GOT3 (cell line): ENCODE measurements around the gene NLRP13.

Experiments used
- DNase-seq: peaks from one replicate; lab custom pipeline; 2025; ENCODE audit warnings: mixed read lengths; lab: John Stamatoyannopoulos, UW

NLRP13 gene

GRCh38 chr19:55901369-55902079, 30.6 kb downstream of the NLRP13 start:
- no peak for DNase-seq

- no peak for DNase-seq
Measured at GRCh38 chr19:55898911-55899310, 33.2 kb downstream of the NLRP13 start.

- no peak for DNase-seq
Measured at GRCh38 chr19:55882626-55883025, 49.5 kb downstream of the NLRP13 start.

- no peak for DNase-seq
Measured at GRCh38 chr19:55877211-55877610, 54.9 kb downstream of the NLRP13 start.

GRCh38 chr19:55870736-55871135, 61.4 kb downstream of the NLRP13 start:
- no peak for DNase-seq

GRCh38 chr19:55867101-55867500, 65.0 kb downstream of the NLRP13 start:
- no peak for DNase-seq

GRCh38 chr19:55866521-55866920, 65.6 kb downstream of the NLRP13 start:
- no peak for DNase-seq

- DNase-seq = no peak
Measured at GRCh38 chr19:55858969-55859368, 73.2 kb downstream of the NLRP13 start.

GRCh38 chr19:55858401-55858800, 73.7 kb downstream of the NLRP13 start:
- DNase-seq = no peak

- DNase-seq = no peak
Measured at GRCh38 chr19:55857974-55858373, 74.2 kb downstream of the NLRP13 start.

GRCh38 chr19:55857149-55857548, 75.0 kb downstream of the NLRP13 start:
- DNase-seq = no peak

- no peak for DNase-seq
Measured at GRCh38 chr19:55855160-55855559, 77.0 kb downstream of the NLRP13 start.
